Tibial artery (tissue), 4 donors: ENCODE results near the gene PLK5.

Experiments
- DNase-seq, 2 donors: peaks; one replicate each; pipeline ENCODE4 v3.0.0-alpha.2; 2019
- H3K27ac ChIP-seq, 2 donors: fragments of 200-600 bp; sonication (generic) in 1 of 2; 1 replicate in 1 of 2; 2 replicates in 1 of 2; pipeline ENCODE4 v1.5.1; 2018 to 2019; ENCODE audit warnings: mild to moderate bottlenecking in 1 of 2
- H3K27me3 ChIP-seq, 2 donors: fragments of 200-600 bp; sonication (generic) in 1 of 2; one replicate each; pipeline versions ENCODE4 v1.5.1 to v1.6.0; 2016 to 2019
- H3K36me3 ChIP-seq, 3 donors: fragments of 200-600 bp; sonication (generic) in 2 of 3; one replicate each; pipeline ENCODE4 v1.5.1; 2016 to 2019; ENCODE audit warnings: mild to moderate bottlenecking in 2 of 3
- H3K4me1 ChIP-seq, 4 donors: fragments of 200-600 bp; sonication (generic) in 2 of 4; 1 replicate in 3 of 4; 2 replicates in 1 of 4; pipeline ENCODE4 v1.5.1; 2016 to 2019
- H3K4me3 ChIP-seq, 2 donors: fragments of 200-600 bp; sonication (generic) in 1 of 2; 1 replicate in 1 of 2; 2 replicates in 1 of 2; pipeline ENCODE4 v1.5.1; 2018 to 2019; ENCODE audit warnings: mild to moderate bottlenecking in 2 of 2
- H3K9me3 ChIP-seq, 3 donors: fragments of 200-600 bp; sonication (generic) in 1 of 3; one replicate each; pipeline ENCODE4 v1.5.1; 2016 to 2019
- intact Hi-C: fragments of 100-400 bp; cut with DNase I; formaldehyde crosslinking; loops from one replicate; pipeline ENCODE4 v1.15.0; 2023; ENCODE audit warnings: low total_unique reads
- TF ChIP-seq, protein P1 (sequence below), 2 experiments: fragments of 200-600 bp in 1 of 2; fragments of 450-650 bp in 1 of 2; IDR thresholded peaks; one replicate each; pipeline ENCODE4 v1.5.1; 2017 to 2019; ENCODE audit warnings: antibody characterized with exemption in 2 of 2, mild to moderate bottlenecking in 1 of 2, moderate library complexity in 1 of 2

PLK5 gene

DNA sequence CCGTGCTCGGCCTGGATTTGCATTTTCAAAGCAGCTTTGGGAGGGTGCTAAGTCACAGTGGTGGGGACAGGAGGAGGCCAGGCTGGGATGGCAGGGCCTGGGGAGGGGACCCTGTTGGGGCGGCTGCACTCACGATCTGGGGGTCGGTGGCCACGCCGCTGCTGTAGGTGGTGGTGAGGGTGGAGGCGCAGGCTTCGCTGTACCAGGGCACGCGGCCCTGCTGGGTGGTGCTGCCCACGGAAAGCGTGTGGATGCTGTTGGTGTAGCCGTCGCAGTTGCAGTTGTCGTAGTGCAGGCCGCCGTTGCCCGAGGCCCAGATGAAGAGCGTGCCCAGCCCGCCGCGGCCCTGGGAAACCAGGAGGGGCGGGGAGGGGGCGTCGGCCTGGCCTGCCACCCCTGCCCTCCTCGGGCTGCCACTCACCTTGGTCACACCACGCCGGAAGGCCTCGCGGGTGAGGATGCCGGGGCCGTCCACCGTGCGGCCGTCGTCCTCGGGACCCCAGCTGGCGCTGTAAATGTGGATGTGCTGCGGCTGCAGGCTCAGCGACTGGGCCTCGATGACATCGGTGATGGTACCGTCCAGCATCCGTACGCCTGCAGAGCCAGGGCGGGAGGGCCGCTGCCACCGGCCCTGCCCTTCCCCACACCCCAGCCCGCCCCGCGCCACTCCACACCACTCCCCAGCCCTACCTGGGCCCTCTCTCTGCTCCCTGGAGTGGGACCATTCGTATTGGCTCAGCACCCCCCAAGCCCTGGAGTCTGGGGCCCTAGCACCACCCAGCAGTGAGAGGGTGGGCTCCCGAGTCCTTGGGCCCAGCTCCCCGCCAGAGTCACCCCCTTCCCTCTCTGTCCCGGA lies 36.9 kb upstream of the PLK5 start:
- Histone ChIP-seq H3K36me3 (no peaks in the 10 kb centered on the region), H3K27me3 (peaks cover 0 to 18% of the 10 kb centered on the region in 2 donors), H3K4me3 (no peak overlapping the region), H3K27ac (no peak overlapping the region), H3K4me1 (peaks cover 0 to 21% (median 16%) of the 10 kb centered on the region in 4 donors), H3K9me3 (no peaks in the 10 kb centered on the region)
- intact Hi-C loops = no loop called here
- no peak for DNase-seq
- TF ChIP-seq, protein P1, sequence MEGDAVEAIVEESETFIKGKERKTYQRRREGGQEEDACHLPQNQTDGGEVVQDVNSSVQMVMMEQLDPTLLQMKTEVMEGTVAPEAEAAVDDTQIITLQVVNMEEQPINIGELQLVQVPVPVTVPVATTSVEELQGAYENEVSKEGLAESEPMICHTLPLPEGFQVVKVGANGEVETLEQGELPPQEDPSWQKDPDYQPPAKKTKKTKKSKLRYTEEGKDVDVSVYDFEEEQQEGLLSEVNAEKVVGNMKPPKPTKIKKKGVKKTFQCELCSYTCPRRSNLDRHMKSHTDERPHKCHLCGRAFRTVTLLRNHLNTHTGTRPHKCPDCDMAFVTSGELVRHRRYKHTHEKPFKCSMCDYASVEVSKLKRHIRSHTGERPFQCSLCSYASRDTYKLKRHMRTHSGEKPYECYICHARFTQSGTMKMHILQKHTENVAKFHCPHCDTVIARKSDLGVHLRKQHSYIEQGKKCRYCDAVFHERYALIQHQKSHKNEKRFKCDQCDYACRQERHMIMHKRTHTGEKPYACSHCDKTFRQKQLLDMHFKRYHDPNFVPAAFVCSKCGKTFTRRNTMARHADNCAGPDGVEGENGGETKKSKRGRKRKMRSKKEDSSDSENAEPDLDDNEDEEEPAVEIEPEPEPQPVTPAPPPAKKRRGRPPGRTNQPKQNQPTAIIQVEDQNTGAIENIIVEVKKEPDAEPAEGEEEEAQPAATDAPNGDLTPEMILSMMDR (IDR thresholded peaks at IDR 0.05) = no peak

DNA sequence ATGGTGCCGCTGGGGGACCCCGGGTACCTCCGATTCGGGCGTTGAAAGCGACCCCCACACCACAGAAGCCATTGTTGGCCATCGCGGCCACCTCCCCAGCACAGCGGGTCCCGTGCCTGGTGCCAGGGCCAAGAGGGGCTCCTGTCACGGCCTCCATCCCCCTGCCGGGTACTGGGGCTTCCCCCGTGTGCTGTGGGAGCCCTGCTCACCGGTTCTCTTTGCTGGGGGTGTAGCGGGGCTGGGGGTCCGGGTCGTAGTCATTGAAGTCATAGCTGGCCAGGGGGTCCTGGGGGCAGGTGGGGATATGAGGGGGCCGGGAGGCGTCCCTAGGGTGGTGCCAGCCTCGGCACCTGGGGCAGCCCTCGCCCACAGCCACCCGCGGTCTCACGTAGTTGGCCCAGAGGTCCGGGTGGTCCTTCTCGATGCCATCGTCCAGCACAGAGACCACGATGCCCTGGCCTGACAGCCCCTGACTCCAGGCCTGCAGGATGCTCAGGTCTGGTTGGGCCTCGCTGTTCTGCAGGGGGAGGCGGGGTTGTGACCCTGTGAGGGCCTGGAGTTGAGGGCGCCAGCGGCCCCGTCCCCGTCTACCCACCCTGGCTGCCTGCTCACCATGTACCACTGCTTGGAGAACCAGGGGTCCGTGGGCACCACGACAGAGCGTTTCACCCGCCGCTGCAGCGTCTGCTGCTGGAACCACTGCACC lies 36.1 kb upstream of the PLK5 start:
- H3K4me3 ChIP-seq = no peak overlapping the region
- H3K27me3 ChIP-seq = peaks cover 0 to 17% of the 10 kb centered on the region in 2 donors
- intact Hi-C loops = no loop called here
- TF ChIP-seq, protein P1 (IDR thresholded peaks at IDR 0.05) = no peak
- DNase-seq = no peak
- H3K4me1 ChIP-seq = peaks cover 0 to 21% (median 16%) of the 10 kb centered on the region in 4 donors
- no peaks in the 10 kb centered on the region for H3K9me3 ChIP-seq
- no peak overlapping the region for H3K27ac ChIP-seq
- no peaks in the 10 kb centered on the region for H3K36me3 ChIP-seq

DNA sequence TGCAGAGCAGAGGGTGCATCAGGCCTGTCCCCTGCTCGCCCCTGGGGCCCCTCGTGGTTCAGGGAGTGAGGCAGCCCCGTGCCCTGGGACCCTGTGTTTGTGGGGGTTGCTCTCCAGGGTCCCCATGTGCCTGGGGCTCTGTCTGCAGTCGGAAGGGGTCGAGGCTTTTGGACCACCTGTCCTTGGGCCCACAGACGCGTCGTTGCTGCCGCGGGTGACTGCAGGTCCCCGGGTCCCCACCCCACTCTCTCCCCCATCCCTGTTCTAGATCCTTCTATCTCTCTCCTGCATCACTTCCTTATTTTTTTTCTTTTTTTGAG lies 35.6 kb upstream of the PLK5 start:
- peaks cover 0 to 21% (median 16%) of the 10 kb centered on the region in 4 donors for H3K4me1 ChIP-seq
- H3K27ac ChIP-seq = no peak overlapping the region
- H3K4me3 ChIP-seq = no peak overlapping the region
- H3K36me3 ChIP-seq = no peaks in the 10 kb centered on the region
- TF ChIP-seq, protein P1 (IDR thresholded peaks at IDR 0.05) = no peak
- no peaks in the 10 kb centered on the region for H3K9me3 ChIP-seq
- intact Hi-C loops = no loop called here
- H3K27me3 ChIP-seq = peaks cover 0 to 22% of the 10 kb centered on the region in 2 donors
- no peak for DNase-seq

DNA sequence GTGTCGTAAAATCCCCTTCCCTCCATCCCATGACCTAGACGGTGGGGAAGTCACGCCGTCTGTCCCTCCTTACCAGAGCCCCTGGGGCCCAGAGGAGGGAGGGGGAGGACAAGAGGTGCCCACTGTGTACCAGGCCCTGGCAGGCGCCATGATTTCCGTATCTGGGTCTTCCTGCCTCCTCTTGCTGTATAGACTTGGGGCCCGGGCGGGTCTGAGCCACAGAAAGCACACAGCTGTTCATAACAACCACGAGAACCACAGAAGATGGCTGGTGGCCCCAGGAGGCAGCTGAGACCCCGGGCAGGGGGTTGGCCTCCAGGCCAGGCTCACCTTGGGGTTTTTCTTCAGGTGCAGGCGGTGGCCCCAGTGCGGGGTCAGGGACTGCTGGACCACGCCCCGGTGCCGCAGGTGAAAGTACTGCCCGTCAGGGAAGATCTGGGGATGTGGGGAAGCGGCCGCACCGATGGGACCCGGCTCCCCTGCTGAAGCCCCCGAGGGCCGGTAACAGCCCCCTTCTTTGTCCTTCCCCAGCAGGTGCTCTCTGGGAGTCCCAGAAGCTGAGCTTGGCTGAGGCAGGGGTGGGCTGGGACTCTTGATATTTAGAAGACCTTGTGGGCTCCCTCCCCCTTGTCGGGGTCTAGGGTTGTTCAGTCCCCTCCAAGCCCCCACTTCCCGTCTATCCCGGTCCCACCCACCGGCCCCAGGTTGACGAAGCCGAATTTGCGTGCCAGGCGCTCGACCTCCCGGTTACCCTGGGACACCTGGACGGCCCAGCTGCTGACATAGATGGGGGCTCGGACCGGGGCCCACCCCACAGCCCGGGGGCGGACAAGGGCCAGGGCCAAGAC lies 34.2 kb upstream of the PLK5 start:
- Histone ChIP-seq H3K27me3 (peaks cover 0 to 20% of the 10 kb centered on the region in 2 donors), H3K4me3 (peak overlapping the region; percentile 50 to 63), H3K27ac (peak overlapping the region; percentile 59 to 62), H3K4me1 (peaks cover 0 to 21% (median 16%) of the 10 kb centered on the region in 4 donors), H3K9me3 (no peaks in the 10 kb centered on the region), H3K36me3 (no peaks in the 10 kb centered on the region)
- DNase-seq = no peak
- TF ChIP-seq, protein P1 (IDR thresholded peaks at IDR 0.05) = no peak
- intact Hi-C loops = loop anchor here (5.0 kb wide), 1 partner anchor 252 kb away; the partner anchor contains the start of gene CBARP
